ENCODE measurements around the gene AMIGO1.

- TF ChIP-seq CTCF (IDR thresholded peaks at IDR 0.05) (no peak), POLR2A (IDR thresholded peaks at IDR 0.05) (no peak)
Measured at GRCh38 chr1:109502364-109502851, 7.1 kb downstream of the AMIGO1 start.

Data from heart left ventricle (tissue), 13 donors.